ENCODE measurements around the gene PRG3.
A peak's percentile ranks its signal among the peaks of the same experiment; 100 is the strongest.

PRG3 gene

DNA sequence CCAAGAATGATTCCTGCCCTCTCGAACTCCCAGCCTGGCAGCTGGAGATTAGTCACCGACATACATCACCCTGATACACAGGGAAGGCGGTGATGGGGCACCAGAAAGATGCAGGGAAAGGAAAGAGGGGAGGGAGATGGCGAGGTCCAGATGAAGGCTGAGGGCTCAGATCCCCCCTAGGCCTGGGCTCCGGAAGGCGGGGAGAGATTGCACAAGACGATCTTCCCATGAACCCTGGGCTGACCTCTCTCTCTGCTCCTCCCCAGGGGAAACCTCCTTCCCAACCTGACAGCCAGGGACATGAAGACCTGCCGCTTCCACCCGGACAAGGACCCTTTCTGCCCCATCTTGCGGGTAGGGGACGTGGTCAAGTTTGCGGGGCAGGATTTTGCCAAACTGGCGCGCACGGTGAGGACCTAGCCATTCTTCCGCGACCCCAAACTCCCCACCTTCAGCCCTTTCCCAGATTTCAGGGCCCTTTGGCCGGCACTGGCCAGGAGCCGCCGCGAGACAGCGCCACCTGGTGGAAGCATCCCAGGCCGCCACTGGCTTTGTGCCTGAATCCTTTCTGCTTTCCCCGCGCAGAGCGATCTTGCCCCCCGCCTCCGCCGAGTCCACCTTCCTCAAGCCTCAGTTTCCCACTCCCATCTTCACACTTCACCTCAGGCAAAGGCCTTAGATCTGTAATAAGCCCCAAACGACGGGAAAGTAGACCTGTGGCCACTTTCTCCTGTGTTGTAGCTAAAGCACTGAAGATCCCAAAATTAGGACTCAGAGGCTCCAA, 31.3 kb downstream of the PRG3 start:
- TF ChIP-seq CTCF (IDR thresholded peaks at IDR 0.05; ENCODE audit: control insufficient read depth, insufficient read depth, low read depth, low read length, missing control alignments) = peak; percentile 88
- H3K4me3 ChIP-seq (ENCODE audit: control insufficient read depth, low read depth, low read length) = no peak overlapping the region
- DNase-seq (ENCODE audit: low read depth) = no peak

DNA sequence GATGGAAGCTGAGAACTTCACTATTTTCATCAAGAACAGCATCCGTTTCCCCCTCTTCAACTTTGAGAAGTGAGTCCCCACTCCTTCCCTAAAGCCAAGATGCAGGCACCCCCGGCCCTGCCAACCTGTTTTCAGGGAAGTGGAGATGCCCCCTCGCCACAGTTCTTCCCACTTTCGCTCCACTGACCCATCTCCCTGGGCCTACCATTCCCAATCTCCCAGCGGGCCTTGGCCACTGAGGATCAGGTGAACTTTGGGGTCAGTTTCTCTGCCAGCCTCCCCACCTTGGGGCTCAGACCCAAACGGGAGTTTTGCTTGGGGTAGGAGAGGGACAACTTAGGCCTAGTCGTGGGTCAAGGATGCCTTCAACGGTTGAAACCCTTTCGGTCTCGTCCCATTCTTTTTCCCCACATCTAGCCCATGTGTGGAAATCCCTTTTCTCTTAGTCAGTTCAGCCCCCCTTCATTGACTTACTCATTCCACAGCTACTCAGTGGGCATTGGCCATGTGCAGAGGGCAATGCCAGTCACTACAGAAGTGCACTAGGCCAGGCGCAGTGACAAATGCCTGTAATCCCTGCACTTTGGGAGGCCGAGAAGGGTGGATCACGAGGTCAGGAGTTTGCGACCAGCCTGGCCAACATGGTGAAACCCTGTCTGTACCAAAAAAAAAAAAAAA, 32.2 kb downstream of the PRG3 start:
- H3K4me3 ChIP-seq (ENCODE audit: control insufficient read depth, low read depth, low read length) = no peak overlapping the region
- no peak for DNase-seq (ENCODE audit: low read depth)
- TF ChIP-seq CTCF (IDR thresholded peaks at IDR 0.05; ENCODE audit: control insufficient read depth, insufficient read depth, low read depth, low read length, missing control alignments) = no peak

DNA sequence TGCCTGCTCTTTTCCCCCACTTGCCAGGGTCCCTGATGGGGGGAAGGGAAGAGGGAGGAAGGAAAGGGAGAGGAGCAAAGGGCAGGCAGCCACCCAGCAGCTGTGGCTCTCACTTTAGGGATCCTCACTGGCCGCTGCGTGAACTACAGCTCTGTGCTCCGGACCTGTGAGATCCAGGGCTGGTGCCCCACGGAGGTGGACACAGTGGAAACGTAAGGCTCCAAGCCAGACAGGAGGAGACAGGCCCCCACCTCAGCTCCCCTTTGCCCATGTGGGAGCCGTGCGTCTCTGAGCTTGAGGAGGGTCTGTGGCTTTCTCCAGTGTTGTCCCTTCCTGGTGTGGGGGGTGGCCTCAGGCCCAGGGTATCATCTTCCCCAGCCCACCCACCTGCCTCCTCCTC, 32.9 kb downstream of the PRG3 start:
- H3K4me3 ChIP-seq (ENCODE audit: control insufficient read depth, low read depth, low read length) = no peak overlapping the region
- DNase-seq (ENCODE audit: low read depth) = no peak
- TF ChIP-seq CTCF (IDR thresholded peaks at IDR 0.05; ENCODE audit: control insufficient read depth, insufficient read depth, low read depth, low read length, missing control alignments) = no peak

GRCh38 chr11:57347336-57347735, 33.6 kb downstream of the PRG3 start:
- TF ChIP-seq CTCF (IDR thresholded peaks at IDR 0.05; ENCODE audit: control insufficient read depth, insufficient read depth, low read depth, low read length, missing control alignments) = no peak
- no peak overlapping the region for H3K4me3 ChIP-seq (ENCODE audit: control insufficient read depth, low read depth, low read length)
- DNase-seq (ENCODE audit: low read depth) = no peak

GRCh38 chr11:57345555-57346211, 35.3 kb downstream of the PRG3 start:
- TF ChIP-seq CTCF (IDR thresholded peaks at IDR 0.05; ENCODE audit: control insufficient read depth, insufficient read depth, low read depth, low read length, missing control alignments) = peak; percentile 64
- no peak for DNase-seq (ENCODE audit: low read depth)
- H3K4me3 ChIP-seq (ENCODE audit: control insufficient read depth, low read depth, low read length) = no peak overlapping the region

DNA sequence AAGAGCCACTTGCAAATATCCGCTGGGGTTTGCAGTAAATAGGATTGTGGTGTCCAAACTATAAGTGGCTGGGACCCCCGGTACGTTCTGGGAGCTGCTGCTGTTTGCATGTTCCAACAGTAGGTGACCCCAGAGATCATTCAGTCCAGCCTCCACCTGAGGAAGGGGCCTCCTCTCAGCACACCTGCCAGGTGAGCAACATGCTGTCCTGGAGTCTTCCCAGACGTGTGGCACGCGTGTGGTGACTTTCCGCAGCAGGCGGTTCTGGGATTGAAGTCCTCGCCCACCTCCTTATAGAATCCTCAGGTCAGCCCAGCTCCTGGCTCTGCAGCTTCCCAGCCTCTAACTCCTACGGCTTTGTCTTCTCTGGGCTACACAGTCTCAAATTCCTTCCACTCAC, 36.1 kb downstream of the PRG3 start:
- TF ChIP-seq CTCF (IDR thresholded peaks at IDR 0.05; ENCODE audit: control insufficient read depth, insufficient read depth, low read depth, low read length, missing control alignments) = no peak

More for the DNA sequence above, 36.1 kb downstream of the PRG3 start:
- no peak overlapping the region for H3K4me3 ChIP-seq (ENCODE audit: control insufficient read depth, low read depth, low read length)
- DNase-seq (ENCODE audit: low read depth) = no peak

Data from AG09309 (cell line).